ENCODE results near the gene PPP2R5C.
A peak's percentile ranks its signal among the peaks of the same experiment; 100 is the strongest.
"Not testable (repeated sequence)": the region's sequence is repeated elsewhere in the genome, so short reads cannot be mapped to it uniquely, and the experiment has no call there.

PPP2R5C gene

DNA sequence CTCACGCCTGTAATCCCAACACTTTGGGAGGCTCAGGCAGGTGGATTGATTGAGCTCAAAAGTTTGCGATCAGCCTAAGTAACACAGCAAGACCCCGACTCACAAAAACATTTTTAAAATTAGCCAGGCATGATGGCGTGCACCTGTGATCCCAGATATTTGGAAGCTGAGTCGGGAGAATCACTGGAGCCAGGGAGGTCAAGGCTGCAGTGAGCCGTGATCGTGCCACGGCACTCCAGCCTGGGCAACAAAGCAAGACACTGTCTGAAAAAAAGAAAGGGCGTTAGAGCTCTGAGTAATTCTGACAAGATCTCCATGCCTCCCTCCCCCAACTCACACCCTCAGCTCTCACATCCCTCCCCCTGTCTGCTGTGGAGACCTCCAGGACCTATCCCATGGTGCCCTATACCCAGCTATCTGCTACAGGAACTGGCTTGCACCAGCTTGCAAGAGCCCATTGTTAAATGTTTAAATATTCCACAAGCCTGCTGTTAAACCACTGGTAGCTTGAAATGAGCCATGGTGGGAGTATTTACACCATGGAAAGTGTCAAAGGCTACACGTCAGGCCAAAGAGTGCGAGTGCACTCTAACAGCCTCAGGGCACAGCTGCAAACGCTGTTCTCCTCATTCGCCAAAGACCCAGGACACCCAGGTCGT, 35.1 kb upstream of the PPP2R5C start:
- Histone ChIP-seq H3K27ac (peak overlapping the region in 1 of 21 experiments; percentile 22), H3K4me3 (no peak overlapping the region)

DNA sequence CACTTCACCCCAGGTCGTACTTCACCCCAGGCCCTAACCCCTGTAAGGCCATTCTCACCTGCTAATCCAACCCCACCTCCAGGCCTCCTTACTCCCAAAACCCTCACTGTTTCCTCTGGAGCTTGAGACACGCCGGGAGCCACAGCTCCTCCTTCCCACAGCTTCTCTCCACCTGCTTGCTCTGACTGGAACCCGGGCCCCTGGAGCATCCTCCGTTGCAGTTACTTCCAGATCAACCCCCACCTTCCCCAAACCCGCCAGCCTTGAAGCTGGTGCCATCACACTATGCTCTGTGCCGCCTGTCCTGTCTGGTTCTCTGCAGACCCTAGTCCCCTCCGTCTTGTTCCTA, 34.6 kb upstream of the PPP2R5C start:
- H3K4me3 ChIP-seq = no peak overlapping the region
- peak overlapping the region in 1 of 21 experiments; percentile 22 for H3K27ac ChIP-seq

DNA sequence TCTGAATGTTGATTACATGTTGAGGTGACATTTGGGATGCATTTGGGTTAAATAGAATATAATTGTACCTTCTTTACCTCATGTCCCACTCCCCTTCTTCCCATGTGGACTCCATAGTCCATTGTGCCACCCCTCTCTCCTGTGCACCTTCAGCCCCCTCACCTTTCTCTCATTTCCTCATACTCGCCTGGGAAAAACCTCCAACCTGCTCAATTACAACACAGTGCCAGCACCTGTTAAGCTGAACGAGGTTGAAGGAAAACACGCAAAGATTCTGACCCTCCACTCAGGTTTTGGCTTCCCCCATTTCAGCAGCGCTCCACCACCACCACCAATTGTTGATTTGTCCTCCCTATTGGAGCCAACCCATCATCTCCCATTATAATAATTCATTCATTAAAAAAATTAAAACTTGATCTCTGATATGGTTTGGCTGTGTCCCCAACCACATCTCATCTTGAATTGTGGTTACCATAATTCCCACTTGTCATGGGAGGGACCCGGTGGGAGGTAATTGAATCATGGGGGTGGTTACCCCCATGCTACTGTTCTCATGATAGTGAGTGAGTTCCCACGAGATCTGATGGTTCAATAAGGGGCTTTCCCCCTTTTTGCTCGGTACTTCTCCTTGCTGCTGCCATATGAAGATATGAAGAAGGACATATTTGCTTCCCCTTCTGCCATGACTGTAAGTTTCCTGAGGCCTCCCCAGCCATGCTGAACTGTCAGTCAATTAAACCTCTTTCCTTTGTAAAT, 33.7 kb upstream of the PPP2R5C start:
- H3K4me3 ChIP-seq = no peak overlapping the region
- H3K27ac ChIP-seq = peak overlapping the region in 1 of 21 experiments; percentile 14

DNA sequence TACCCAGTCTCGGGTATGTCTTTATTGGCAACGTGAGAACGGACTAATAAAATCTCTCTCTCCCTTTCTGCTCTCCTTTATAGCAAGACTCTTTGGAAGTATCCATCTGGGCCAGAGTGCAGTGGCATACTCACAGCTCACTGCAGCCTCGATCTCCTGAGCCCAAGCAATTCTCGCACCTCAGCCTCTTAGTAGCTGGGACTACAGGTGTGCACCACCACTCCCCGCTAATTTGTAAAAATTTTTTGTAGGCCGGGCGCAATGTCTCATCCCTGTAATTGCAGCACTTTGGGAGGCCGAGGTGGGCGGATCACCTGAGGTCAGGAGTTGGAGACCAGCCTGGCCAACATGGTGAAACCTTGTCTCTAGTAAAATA, 33.2 kb upstream of the PPP2R5C start:
- Histone ChIP-seq H3K27ac (peak overlapping the region in 1 of 21 experiments; percentile 14), H3K4me3 (no peak overlapping the region)

- no peak overlapping the region for H3K4me3 ChIP-seq
Observed at GRCh38 chr14:101729382-101729781, 32.1 kb upstream of the PPP2R5C start.

GRCh38 chr14:101730157-101730556, 31.4 kb upstream of the PPP2R5C start:
- peak overlapping the region in 14 of 21 experiments; percentile 66 to 96 (median 82) for H3K27ac ChIP-seq
- H3K4me3 ChIP-seq = not testable (repeated sequence)

More at GRCh38 chr14:101729382-101729781, 32.1 kb upstream of the PPP2R5C start:
- no peak overlapping the region for H3K27ac ChIP-seq

DNA sequence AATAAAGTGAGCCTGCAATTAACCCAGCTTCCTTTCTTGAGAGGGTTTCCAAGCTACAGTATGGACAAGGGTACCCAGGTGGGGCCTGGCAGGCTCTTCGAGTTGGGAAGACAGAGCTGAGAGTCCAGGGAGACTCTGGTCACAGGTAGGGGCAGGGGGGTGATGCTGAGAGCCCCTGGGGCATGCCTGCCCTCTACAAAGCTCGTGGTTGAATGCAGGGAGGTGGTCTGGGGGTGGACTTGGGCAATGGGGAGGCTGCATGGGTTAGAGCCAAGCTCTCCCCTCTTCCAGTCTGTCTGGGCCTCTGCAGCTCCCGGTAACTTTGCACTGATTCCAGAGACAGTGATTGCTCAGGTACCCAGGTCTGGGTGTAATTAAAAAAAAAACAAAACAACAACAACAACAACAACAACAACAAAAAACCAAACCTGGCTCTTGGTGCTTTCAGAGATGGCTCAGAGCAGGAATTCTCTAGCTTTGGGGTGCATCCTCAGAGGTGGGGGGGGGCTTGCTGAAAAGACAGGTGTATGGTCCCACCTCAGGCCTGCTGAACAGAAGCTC, 30.8 kb upstream of the PPP2R5C start:
- peak overlapping the region in 3 of 7 experiments; percentile 7 to 15 (median 9) for H3K4me3 ChIP-seq
- H3K27ac ChIP-seq = peak overlapping the region in 19 of 21 experiments; percentile 66 to 96 (median 79)

DNA sequence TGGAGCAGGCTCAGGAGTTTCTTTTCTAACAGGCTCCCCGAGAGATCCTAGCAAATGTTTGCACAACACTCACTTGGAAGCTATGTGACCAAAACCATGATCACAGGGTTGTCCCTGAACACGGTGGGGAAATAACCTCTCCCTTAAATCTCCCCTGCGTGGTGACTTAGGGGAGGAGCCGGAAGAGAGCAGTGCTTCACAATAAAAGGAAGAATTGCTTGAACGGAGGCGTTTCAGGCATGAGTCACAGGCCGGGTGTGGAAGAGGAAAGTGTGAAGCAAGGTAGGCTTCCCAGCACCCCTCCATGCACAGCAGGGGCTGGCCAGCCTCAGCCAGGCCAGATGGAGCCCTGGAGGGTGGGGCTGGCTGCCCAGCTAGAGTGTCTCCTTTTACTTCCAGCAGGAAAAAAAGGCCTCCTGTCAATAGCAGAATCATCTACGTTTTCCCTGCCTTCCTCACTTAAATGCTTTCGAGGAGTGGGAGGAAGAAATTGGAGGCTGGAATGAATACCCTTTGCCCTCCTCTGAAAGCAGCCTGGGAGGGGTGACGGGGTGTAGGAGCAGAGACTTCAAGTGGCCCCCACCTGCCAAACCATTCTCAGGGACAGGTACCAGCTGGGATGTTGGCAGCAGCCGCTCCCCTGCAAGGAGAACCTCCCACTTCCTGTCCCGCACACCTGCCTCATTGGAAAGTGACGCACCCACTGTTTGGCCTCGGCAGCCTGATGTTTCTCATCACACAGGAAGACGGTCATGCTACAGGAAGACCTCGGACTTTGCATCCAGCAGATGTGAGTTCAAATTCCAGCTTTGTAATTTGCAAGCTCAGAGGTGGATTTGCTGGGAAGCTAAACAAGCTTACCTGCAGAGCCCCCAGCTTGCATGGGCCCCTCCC, 30.1 kb upstream of the PPP2R5C start:
- peak overlapping the region in 4 of 7 experiments; percentile 3 to 15 (median 8) for H3K4me3 ChIP-seq
- peak overlapping the region; percentile 54 to 96 (median 79) for H3K27ac ChIP-seq

GRCh38 chr14:101732118-101732517, 29.4 kb upstream of the PPP2R5C start:
- Histone ChIP-seq H3K4me3 (peak overlapping the region in 2 of 7 experiments; percentile 3 to 7), H3K27ac (peak overlapping the region in 20 of 21 experiments; percentile 5 to 96 (median 80))

DNA sequence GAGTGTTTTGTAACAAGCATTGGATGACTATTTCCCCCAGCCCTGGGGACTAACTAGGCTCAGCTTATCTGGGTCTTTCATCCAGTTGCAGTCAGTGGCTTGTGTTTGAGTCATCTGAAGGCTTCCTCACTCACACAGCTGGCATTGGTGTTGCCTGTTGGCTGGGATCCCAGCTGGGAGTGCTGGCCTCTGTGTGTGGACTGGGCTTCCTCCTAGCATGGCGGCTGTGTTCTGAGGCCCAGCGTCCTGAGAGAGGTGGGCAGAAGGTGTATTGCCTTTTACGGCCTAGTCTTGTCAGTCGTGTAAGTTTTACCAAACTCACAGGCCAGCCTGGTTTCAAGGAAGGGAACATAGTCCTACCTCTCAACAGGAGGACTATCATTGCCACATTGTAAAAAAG, 28.3 kb upstream of the PPP2R5C start:
- peak overlapping the region in 1 of 21 experiments; percentile 33 for H3K27ac ChIP-seq

DNA sequence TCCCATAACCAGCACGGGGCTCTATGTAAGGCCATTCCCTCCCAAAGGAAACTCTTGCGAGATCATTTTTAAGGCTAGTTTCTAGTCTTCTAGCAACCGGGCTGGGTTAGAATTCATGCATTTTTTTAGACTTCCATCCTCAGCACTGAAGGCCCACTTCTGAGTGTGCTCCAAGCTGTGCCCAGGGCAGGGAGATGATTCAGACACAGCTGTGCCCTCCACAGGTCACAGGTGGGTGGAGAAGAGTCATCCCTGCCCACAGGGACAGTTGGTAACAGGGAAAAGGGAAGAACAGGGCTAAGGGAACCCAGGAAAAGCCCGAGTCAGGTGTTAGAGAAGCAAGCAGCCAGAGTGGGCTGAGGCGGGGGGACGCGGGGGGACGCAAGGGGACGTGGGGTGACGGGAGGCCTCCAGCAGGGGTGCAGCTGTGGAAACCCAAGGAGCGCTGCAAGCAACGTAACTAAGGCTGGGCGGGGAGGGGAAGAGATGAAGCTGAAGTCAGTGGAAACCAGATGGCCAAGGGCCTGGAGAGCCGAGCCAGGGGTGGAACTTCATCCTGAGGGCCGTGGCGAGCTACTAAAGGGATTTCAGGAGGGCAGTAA, 27.2 kb upstream of the PPP2R5C start:
- Histone ChIP-seq H3K27ac (no peak overlapping the region), H3K4me3 (no peak overlapping the region)

More for the DNA sequence above, 28.3 kb upstream of the PPP2R5C start:
- no peak overlapping the region for H3K4me3 ChIP-seq

GRCh38 chr14:101735453-101735852, 26.1 kb upstream of the PPP2R5C start:
- H3K4me3 ChIP-seq = no peak overlapping the region
- no peak overlapping the region for H3K27ac ChIP-seq

- Histone ChIP-seq H3K4me3 (no peak overlapping the region), H3K27ac (no peak overlapping the region)
Observed at GRCh38 chr14:101736071-101736470, 25.4 kb upstream of the PPP2R5C start.

DNA sequence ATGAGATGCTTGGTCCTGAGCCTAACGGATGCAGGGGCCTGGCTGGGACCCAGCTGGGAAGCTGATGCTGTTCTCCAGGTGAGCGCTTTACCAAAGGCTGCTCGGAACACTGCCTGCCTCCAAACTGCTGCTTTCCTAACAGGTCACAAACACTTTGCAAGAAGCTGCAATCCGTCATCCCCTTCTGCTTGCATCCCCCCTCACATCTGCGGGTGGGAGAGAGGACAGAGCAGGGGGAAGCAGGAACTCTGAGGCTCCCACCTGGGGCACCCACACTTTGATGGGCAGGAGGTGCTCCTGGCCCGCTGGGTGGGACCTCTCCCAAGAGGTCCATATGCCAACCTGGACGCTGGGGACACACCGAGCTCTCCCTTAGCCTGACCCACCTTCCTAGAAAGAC, 24.9 kb upstream of the PPP2R5C start:
- Histone ChIP-seq H3K27ac (no peak overlapping the region), H3K4me3 (no peak overlapping the region)

- peak overlapping the region in 1 of 21 experiments; percentile 55 for H3K27ac ChIP-seq
Observed at GRCh38 chr14:101737414-101738339, 23.8 kb upstream of the PPP2R5C start.

GRCh38 chr14:101738703-101739320, 22.7 kb upstream of the PPP2R5C start:
- no peak overlapping the region for H3K27ac ChIP-seq

More at GRCh38 chr14:101737414-101738339, 23.8 kb upstream of the PPP2R5C start:
- no peak overlapping the region for H3K4me3 ChIP-seq

GRCh38 chr14:101739446-101740141, 21.9 kb upstream of the PPP2R5C start:
- Histone ChIP-seq H3K4me3 (no peak overlapping the region), H3K27ac (no peak overlapping the region)

More at GRCh38 chr14:101738703-101739320, 22.7 kb upstream of the PPP2R5C start:
- no peak overlapping the region for H3K4me3 ChIP-seq

All from skin epidermis (tissue), 12 donors.